GM21786 (cell line): ENCODE results near the gene RBP3.

Experiments used
- ATAC-seq: cut with Tn5 transposase; IDR thresholded peaks from one replicate; pipeline ENCODE4 v1.9.1; 2021; ENCODE audit not compliant: unreplicated experiment

The RBP3 gene

GRCh38 chr10:47348138-47348651 is at the start of gene RBP3:
Gene RBP3, plus strand, starts transcription at chr10:47348363. Its CDS starts 122 bp downstream, at chr10:47348485.
- ATAC-seq: no peak

- no peak for ATAC-seq
These were observed 49.4 kb upstream of the RBP3 start for GRCh38 chr10:47298715-47299114.

- ATAC-seq: no peak
These were observed 48.3 kb upstream of the RBP3 start, which contains the start of gene GDF10 for GRCh38 chr10:47299611-47300428. Gene GDF10, plus strand, starts transcription at chr10:47300197. Its CDS starts 455 bp downstream, at chr10:47300652.

- no peak for ATAC-seq
These were observed 47.7 kb upstream of the RBP3 start for GRCh38 chr10:47300429-47300931.

GRCh38 chr10:47301833-47302232 is 46.3 kb upstream of the RBP3 start:
- ATAC-seq: no peak

- no peak for ATAC-seq
These were observed 45.1 kb upstream of the RBP3 start for GRCh38 chr10:47303105-47303504.

GRCh38 chr10:47303866-47304265 is 44.3 kb upstream of the RBP3 start:
- ATAC-seq: no peak

GRCh38 chr10:47305566-47305965 is 42.6 kb upstream of the RBP3 start:
- ATAC-seq: no peak

- no peak for ATAC-seq
These were observed 41.6 kb upstream of the RBP3 start for GRCh38 chr10:47306387-47307210.

GRCh38 chr10:47307381-47307780 is 40.8 kb upstream of the RBP3 start:
- no peak for ATAC-seq

GRCh38 chr10:47308775-47309174 is 39.4 kb upstream of the RBP3 start:
- ATAC-seq: no peak

- ATAC-seq: no peak
These were observed 38.6 kb upstream of the RBP3 start for GRCh38 chr10:47309408-47310089.

GRCh38 chr10:47310090-47310505 is 38.1 kb upstream of the RBP3 start:
- no peak for ATAC-seq

- no peak for ATAC-seq
These were observed 36.8 kb upstream of the RBP3 start for GRCh38 chr10:47311193-47311931.

- ATAC-seq: no peak
These were observed 36.1 kb upstream of the RBP3 start for GRCh38 chr10:47311932-47312662.

- ATAC-seq: no peak
These were observed 35.5 kb upstream of the RBP3 start for GRCh38 chr10:47312663-47312995.

GRCh38 chr10:47314416-47314970 is 33.7 kb upstream of the RBP3 start:
- no peak for ATAC-seq

- ATAC-seq: no peak
These were observed 32.7 kb upstream of the RBP3 start for GRCh38 chr10:47315421-47315820.

- ATAC-seq: no peak
These were observed 32.0 kb upstream of the RBP3 start for GRCh38 chr10:47316131-47316530.
